HG03457 (cell line): ENCODE data around the gene ZNF384.
"Not testable (repeated sequence)": the region's sequence is repeated elsewhere in the genome, so short reads cannot be mapped to it uniquely, and the experiment has no call there.

ENCODE experiments used
- ATAC-seq: cut with Tn5 transposase; IDR thresholded peaks from one replicate; pipeline ENCODE4 v1.9.1; 2021; ENCODE audit warnings: moderate number of reproducible peaks; ENCODE audit not compliant: unreplicated experiment

The ZNF384 gene

GRCh38 chr12:6688999-6689882 is at the start of gene ZNF384:
ZNF384 (minus strand) TSS chr12:6689375; CDS start chr12:6679520, 9,855 bp downstream.
- peak; percentile 70 for ATAC-seq

- no peak for ATAC-seq
Measured at GRCh38 chr12:6736754-6737153, 47.6 kb upstream of the ZNF384 start.

GRCh38 chr12:6735448-6736191 is 46.4 kb upstream of the ZNF384 start:
- no peak for ATAC-seq

GRCh38 chr12:6734506-6735387 is 45.6 kb upstream of the ZNF384 start:
- ATAC-seq: no peak

GRCh38 chr12:6730169-6730568 is 41.0 kb upstream of the ZNF384 start:
- ATAC-seq: no peak

GRCh38 chr12:6729186-6729585 is 40.0 kb upstream of the ZNF384 start:
- no peak for ATAC-seq

- no peak for ATAC-seq
Measured at GRCh38 chr12:6725350-6725749, 36.2 kb upstream of the ZNF384 start.

- peak; percentile 10 for ATAC-seq
Measured at GRCh38 chr12:6724409-6724797, 35.2 kb upstream of the ZNF384 start.

- peak; percentile 91 for ATAC-seq
Measured at GRCh38 chr12:6723607-6724408, 34.6 kb upstream of the ZNF384 start, which contains the start of gene COPS7A. COPS7A (plus strand) TSS chr12:6724046; CDS start chr12:6724657, 611 bp downstream.

- ATAC-seq: no peak
Measured at GRCh38 chr12:6722863-6723262, 33.7 kb upstream of the ZNF384 start.

GRCh38 chr12:6716874-6717437 is 27.8 kb upstream of the ZNF384 start:
- no peak for ATAC-seq

- not testable (repeated sequence) for ATAC-seq
Measured at GRCh38 chr12:6716031-6716873, 27.1 kb upstream of the ZNF384 start.

- no peak for ATAC-seq
Measured at GRCh38 chr12:6708960-6709394, 19.8 kb upstream of the ZNF384 start.

GRCh38 chr12:6708351-6708750 is 19.2 kb upstream of the ZNF384 start:
- not testable (repeated sequence) for ATAC-seq

GRCh38 chr12:6703631-6704030 is 14.5 kb upstream of the ZNF384 start:
- ATAC-seq: no peak

GRCh38 chr12:6701078-6701768 is 12.0 kb upstream of the ZNF384 start:
- no peak for ATAC-seq

GRCh38 chr12:6700646-6701051 is 11.5 kb upstream of the ZNF384 start, which contains the start of gene PIANP:
PIANP (minus strand) TSS chr12:6700815; CDS start chr12:6698061, 2,754 bp downstream.
- no peak for ATAC-seq
